Osteoblast (primary cell): ENCODE measurements around the gene DOK4. TPM values are rescaled to one million over a fixed set of nuclear protein-coding genes. Genes with fewer than 3 reads are reported as not detected.

Experiments used
- DNase-seq: peaks from one replicate; pipeline ENCODE4 v3.0.0; 2011; ENCODE audit warnings: low spot score, mixed read lengths; ENCODE audit not compliant: insufficient read length; ENCODE audit errors: missing footprints
- H2AFZ ChIP-seq: 2 replicates; pipeline ENCODE4 v1.6.0; 2011; ENCODE audit warnings: mild to moderate bottlenecking, low read length
- H3K27ac ChIP-seq: 2 replicates; pipeline ENCODE4 v1.5.1; 2011; ENCODE audit warnings: mild to moderate bottlenecking, low read depth, low read length, moderate library complexity
- H3K27me3 ChIP-seq: 2 replicates; pipeline ENCODE4 v1.6.0; 2012; ENCODE audit warnings: mild to moderate bottlenecking, control low read depth, inconsistent platforms, low read length, moderate library complexity; ENCODE audit not compliant: insufficient read depth
- H3K36me3 ChIP-seq: 2 replicates; pipeline ENCODE4 v1.5.1; 2011; ENCODE audit warnings: mild to moderate bottlenecking, low read length, control low read depth, moderate library complexity; ENCODE audit not compliant: insufficient read depth
- H3K4me1 ChIP-seq: 2 replicates; pipeline ENCODE4 v1.5.1; 2011; ENCODE audit warnings: mild to moderate bottlenecking, low read length, control low read depth, moderate library complexity; ENCODE audit not compliant: insufficient read depth
- H3K4me2 ChIP-seq: 2 replicates; pipeline ENCODE4 v1.6.0; 2011; ENCODE audit warnings: mild to moderate bottlenecking, low read length; ENCODE audit not compliant: insufficient read depth
- H3K4me3 ChIP-seq: fragments of 200-600 bp; sonication (generic); 3 replicates; pipeline ENCODE4 v1.5.1; 2012; ENCODE audit warnings: mild to moderate bottlenecking, low read length, inconsistent platforms; ENCODE audit not compliant: insufficient read depth
- H3K79me2 ChIP-seq: 2 replicates; pipeline ENCODE4 v1.6.0; 2012; ENCODE audit warnings: mild to moderate bottlenecking, low read length, control low read depth, inconsistent platforms; ENCODE audit not compliant: insufficient read depth
- H3K9me3 ChIP-seq: 2 replicates; pipeline ENCODE4 v1.5.1; 2011; ENCODE audit warnings: low read depth, low read length, control low read depth
- H4K20me1 ChIP-seq: 2 replicates; pipeline ENCODE4 v1.6.0; 2012; ENCODE audit warnings: mild to moderate bottlenecking, low read length, control low read depth; ENCODE audit not compliant: insufficient read depth
- CTCF ChIP-seq: IDR thresholded peaks from 2 replicates; pipeline ENCODE4 v1.5.1; 2011; ENCODE audit warnings: mild to moderate bottlenecking, low read depth, low read length, moderate library complexity; ENCODE audit errors: extremely low read depth
- total RNA-seq: library from RNA; depleted of rRNA; stranded (reverse); fragments of >200 nt; gene quantifications from 2 replicates; pipeline ENCODE4 v1.2.3, GENCODE V29; 2012

DOK4 gene
- total RNA-seq, result 27.1 and 29.0 TPM in 2 replicates

GRCh38 chr16:57485916-57486857, at the start of gene DOK4:
TSS of gene DOK4 (minus strand) at chr16:57486493. CDS start at chr16:57479507, 6,986 bp downstream.
- DNase-seq, result peak; percentile 100
- Histone ChIP-seq H2AFZ (peak within 1 kb of the TSS; percentile 96), H3K36me3 (no peaks in the 10 kb centered on the region), H3K4me2 (peak within 1 kb of the TSS; percentile 89), H3K4me3 (peak within 1 kb of the TSS; percentile 86), H3K79me2 (no peaks in the 10 kb centered on the region), H4K20me1 (no peaks in the 10 kb centered on the region), H3K4me1 (peaks cover 13% of the 10 kb centered on the region), H3K27me3 (peaks cover 6% of the 10 kb centered on the region), H3K9me3 (no peaks in the 10 kb centered on the region), H3K27ac (peak within 1 kb of the TSS; percentile 53)
- TF ChIP-seq CTCF, result no peak

- Histone ChIP-seq H3K9me3 (no peaks in the 10 kb centered on the region), H2AFZ (peak overlapping the region; percentile 91), H3K79me2 (peaks cover 8% of the 10 kb centered on the region), H3K27me3 (peaks cover 22% of the 10 kb centered on the region), H3K4me3 (peak overlapping the region; percentile 92), H3K27ac (peak overlapping the region; percentile 33), H3K4me1 (peaks cover 13% of the 10 kb centered on the region), H3K36me3 (no peaks in the 10 kb centered on the region), H3K4me2 (peak overlapping the region; percentile 94), H4K20me1 (peaks cover 2% of the 10 kb centered on the region)
- peak; percentile 100 for DNase-seq
- TF ChIP-seq CTCF, result no peak
These were observed 49.5 kb upstream of the DOK4 start for GRCh38 chr16:57535680-57536305.

- peaks cover 8% of the 10 kb centered on the region for H3K79me2 ChIP-seq
- no peak overlapping the region for H2AFZ ChIP-seq
- H4K20me1 ChIP-seq, result peaks cover 6% of the 10 kb centered on the region
- H3K4me3 ChIP-seq, result peak overlapping the region; percentile 92
- peak overlapping the region; percentile 94 for H3K4me2 ChIP-seq
- H3K4me1 ChIP-seq, result peaks cover 17% of the 10 kb centered on the region
- H3K27ac ChIP-seq, result no peak overlapping the region
- peaks cover 17% of the 10 kb centered on the region for H3K27me3 ChIP-seq
- H3K9me3 ChIP-seq, result no peaks in the 10 kb centered on the region
- H3K36me3 ChIP-seq, result no peaks in the 10 kb centered on the region
- TF ChIP-seq CTCF, result no peak
- peak; percentile 88 for DNase-seq
These were observed 48.8 kb upstream of the DOK4 start for GRCh38 chr16:57534881-57535658.
